Measurements from ENCODE around the gene CBFB.

Gene CBFB

GRCh38 chr16:67088551-67088950, 59.6 kb downstream of the CBFB start:
- in situ Hi-C loops (cut with MboI; ENCODE audit: low sequenced_read_pairs): no loop called here

- in situ Hi-C loops (cut with MboI; ENCODE audit: low sequenced_read_pairs): no loop called here
These were observed 60.2 kb downstream of the CBFB start for GRCh38 chr16:67089101-67089500.

GRCh38 chr16:67091906-67092566, 63.1 kb downstream of the CBFB start:
- in situ Hi-C loops (cut with MboI; ENCODE audit: low sequenced_read_pairs): no loop called here

GRCh38 chr16:67093098-67093726, 64.3 kb downstream of the CBFB start:
- in situ Hi-C loops (cut with MboI; ENCODE audit: low sequenced_read_pairs): no loop called here

- in situ Hi-C loops (cut with MboI; ENCODE audit: low sequenced_read_pairs): no loop called here
These were observed 69.7 kb downstream of the CBFB start for GRCh38 chr16:67098599-67098998.

- in situ Hi-C loops (cut with MboI; ENCODE audit: low sequenced_read_pairs): no loop called here
These were observed 71.8 kb downstream of the CBFB start for GRCh38 chr16:67100569-67101310.

GRCh38 chr16:67101311-67102082, 72.5 kb downstream of the CBFB start:
- in situ Hi-C loops (cut with MboI; ENCODE audit: low sequenced_read_pairs): no loop called here

GRCh38 chr16:67104061-67104460, 75.1 kb downstream of the CBFB start:
- in situ Hi-C loops (cut with MboI; ENCODE audit: low sequenced_read_pairs): no loop called here

GRCh38 chr16:67104845-67105244, 75.9 kb downstream of the CBFB start:
- in situ Hi-C loops (cut with MboI; ENCODE audit: low sequenced_read_pairs): no loop called here

- in situ Hi-C loops (cut with MboI; ENCODE audit: low sequenced_read_pairs): no loop called here
These were observed 76.3 kb downstream of the CBFB start for GRCh38 chr16:67105246-67105645.

- in situ Hi-C loops (cut with MboI; ENCODE audit: low sequenced_read_pairs): no loop called here
These were observed 76.9 kb downstream of the CBFB start for GRCh38 chr16:67105881-67106280.

- in situ Hi-C loops (cut with MboI; ENCODE audit: low sequenced_read_pairs): no loop called here
These were observed 79.5 kb downstream of the CBFB start for GRCh38 chr16:67108489-67108888.

GRCh38 chr16:67108931-67109406, 80.0 kb downstream of the CBFB start:
- in situ Hi-C loops (cut with MboI; ENCODE audit: low sequenced_read_pairs): no loop called here

- in situ Hi-C loops (cut with MboI; ENCODE audit: low sequenced_read_pairs): no loop called here
These were observed 80.6 kb downstream of the CBFB start, which contains the start of gene PHAF1 for GRCh38 chr16:67109407-67110135. TSS of gene PHAF1 (plus strand) at chr16:67109941. CDS start at chr16:67110176, 235 bp downstream.

GRCh38 chr16:67111951-67112444, 83.0 kb downstream of the CBFB start:
- in situ Hi-C loops (cut with MboI; ENCODE audit: low sequenced_read_pairs): no loop called here

- in situ Hi-C loops (cut with MboI; ENCODE audit: low sequenced_read_pairs): no loop called here
These were observed 83.8 kb downstream of the CBFB start for GRCh38 chr16:67112591-67113399.

GRCh38 chr16:67114793-67115192, 85.8 kb downstream of the CBFB start:
- in situ Hi-C loops (cut with MboI; ENCODE audit: low sequenced_read_pairs): no loop called here

- in situ Hi-C loops (cut with MboI; ENCODE audit: low sequenced_read_pairs): no loop called here
These were observed 86.7 kb downstream of the CBFB start for GRCh38 chr16:67115639-67116038.

All from HL-60/S4 treated with retinoic acid at 250 ng/mL for 4 days and 3 days (cell line).